Measurements from ENCODE around the gene SLPI.
A peak's percentile ranks its signal among the peaks of the same experiment; 100 is the strongest.

The SLPI gene

DNA sequence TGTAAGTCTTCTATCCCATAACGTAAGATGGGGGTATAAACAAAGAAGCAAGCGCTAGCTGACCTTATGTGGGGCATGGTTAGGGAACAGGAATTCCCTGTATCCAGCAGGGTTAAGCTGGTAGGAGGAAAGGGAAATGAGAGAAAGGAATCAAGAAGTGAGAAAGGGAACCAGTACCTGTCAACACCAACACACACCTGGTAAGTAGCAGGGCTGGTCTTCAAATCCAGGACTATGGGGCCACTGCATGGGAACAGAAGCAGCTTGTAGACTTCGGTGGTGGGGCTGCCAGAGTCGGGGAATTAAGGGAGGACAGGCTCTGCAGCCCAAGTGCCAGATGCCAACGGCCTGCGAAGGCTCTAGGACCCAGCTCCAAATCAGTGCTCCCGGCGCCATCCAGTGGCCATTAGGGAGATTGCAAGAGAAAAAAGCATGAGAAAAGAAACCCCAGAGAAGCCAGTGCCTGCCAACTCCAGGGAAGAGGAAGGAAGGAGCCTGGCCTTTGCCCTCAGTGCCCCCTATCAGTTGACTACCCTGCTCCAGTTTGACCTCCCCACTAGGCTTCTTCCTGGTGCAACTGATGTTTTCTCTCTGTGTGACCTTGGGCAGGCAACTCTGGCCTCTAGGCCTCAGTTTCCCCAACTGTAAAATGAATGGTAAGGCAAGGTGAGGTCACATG, 36.5 kb upstream of the SLPI start:
- in situ Hi-C loops (cut with MboI; ENCODE audit: low sequenced_read_pairs, unreplicated experiment): no loop called here
- DNase-seq (ENCODE audit: low spot score): peak; percentile 79
- TF ChIP-seq, protein P1, sequence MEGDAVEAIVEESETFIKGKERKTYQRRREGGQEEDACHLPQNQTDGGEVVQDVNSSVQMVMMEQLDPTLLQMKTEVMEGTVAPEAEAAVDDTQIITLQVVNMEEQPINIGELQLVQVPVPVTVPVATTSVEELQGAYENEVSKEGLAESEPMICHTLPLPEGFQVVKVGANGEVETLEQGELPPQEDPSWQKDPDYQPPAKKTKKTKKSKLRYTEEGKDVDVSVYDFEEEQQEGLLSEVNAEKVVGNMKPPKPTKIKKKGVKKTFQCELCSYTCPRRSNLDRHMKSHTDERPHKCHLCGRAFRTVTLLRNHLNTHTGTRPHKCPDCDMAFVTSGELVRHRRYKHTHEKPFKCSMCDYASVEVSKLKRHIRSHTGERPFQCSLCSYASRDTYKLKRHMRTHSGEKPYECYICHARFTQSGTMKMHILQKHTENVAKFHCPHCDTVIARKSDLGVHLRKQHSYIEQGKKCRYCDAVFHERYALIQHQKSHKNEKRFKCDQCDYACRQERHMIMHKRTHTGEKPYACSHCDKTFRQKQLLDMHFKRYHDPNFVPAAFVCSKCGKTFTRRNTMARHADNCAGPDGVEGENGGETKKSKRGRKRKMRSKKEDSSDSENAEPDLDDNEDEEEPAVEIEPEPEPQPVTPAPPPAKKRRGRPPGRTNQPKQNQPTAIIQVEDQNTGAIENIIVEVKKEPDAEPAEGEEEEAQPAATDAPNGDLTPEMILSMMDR (IDR thresholded peaks at IDR 0.05; ENCODE audit: borderline replicate concordance, control extremely low read depth, extremely low read depth, insufficient read depth, missing control alignments): peak; percentile 87

DNA sequence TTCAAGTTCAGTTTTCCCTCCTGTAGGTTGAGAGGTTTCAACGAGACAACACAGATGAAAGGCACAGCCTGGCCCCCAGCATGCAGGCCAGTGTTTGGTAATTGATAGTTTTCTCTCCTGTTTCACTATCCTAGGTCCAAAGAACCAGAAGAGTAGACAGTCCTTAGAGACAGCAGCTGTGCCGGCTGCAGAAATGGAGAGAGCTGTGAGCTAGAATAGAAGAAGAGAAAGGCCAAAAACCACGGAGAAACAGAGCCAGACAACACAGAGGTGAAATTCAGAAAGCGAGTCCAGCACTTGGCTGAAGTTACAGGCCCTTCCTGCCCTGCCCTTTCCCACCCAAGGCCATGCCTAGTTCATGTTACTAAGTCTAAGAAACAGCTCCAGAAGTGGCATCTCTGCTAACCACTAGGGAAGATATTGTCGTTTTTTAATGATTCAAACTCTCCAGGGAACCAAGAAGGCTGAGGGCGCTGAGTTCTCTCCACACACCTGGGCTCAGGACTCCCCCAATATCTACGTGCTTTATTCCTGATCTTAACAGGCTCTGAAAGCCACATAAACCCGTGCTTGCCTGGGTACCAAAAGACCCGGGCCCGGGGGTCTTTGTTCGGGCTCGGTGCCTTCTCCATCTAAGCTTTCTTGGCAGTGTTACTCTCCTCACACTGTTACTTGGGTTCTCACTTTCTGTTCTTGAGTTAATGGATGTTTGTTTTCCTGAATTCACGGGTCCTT, 35.7 kb upstream of the SLPI start:
- no peak for DNase-seq (ENCODE audit: low spot score)
- TF ChIP-seq, protein P1 (IDR thresholded peaks at IDR 0.05; ENCODE audit: borderline replicate concordance, control extremely low read depth, extremely low read depth, insufficient read depth, missing control alignments): no peak
- in situ Hi-C loops (cut with MboI; ENCODE audit: low sequenced_read_pairs, unreplicated experiment): no loop called here

DNA sequence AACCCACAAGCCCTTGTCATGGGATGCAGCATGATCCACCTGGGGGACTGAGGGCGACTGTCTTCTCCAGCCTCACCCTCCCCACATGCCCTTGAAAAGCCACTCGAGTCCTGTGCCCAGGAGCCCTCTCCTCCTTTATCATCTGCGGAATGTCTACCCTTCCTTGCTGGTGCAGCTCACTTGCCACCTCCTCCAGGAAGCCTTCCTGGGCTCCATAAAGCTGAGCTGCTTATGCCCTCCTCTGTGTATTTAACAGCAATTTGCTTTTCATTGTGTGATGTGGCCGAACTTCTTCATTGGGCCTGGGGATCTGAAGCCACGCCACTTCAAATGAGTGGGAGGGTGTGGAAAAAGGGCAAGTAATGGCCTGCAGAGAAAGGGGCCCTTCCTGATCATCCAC, 34.5 kb upstream of the SLPI start:
- in situ Hi-C loops (cut with MboI; ENCODE audit: low sequenced_read_pairs, unreplicated experiment): no loop called here
- TF ChIP-seq, protein P1 (IDR thresholded peaks at IDR 0.05; ENCODE audit: borderline replicate concordance, control extremely low read depth, extremely low read depth, insufficient read depth, missing control alignments): no peak
- no peak for DNase-seq (ENCODE audit: low spot score)

DNA sequence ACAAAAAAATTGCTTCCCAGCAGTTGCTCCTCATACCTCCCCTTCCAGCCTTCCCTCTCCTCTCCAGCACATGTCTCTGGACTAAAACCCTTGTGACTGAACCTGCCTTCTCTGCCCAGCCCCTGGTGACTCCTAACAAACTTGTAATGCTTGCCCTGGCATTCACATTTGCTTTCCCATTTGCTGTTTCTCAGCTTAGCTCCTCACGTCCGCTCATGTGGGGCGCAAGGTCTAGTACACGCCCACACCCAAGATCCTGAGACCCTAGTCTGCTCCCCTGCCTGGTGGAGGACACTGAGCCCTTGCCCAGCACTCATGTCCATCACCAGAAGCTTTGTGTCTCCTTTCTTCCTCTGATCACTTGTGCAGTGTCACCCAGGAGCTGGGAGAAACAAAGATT, 34.0 kb upstream of the SLPI start:
- TF ChIP-seq, protein P1 (IDR thresholded peaks at IDR 0.05; ENCODE audit: borderline replicate concordance, control extremely low read depth, extremely low read depth, insufficient read depth, missing control alignments): no peak
- in situ Hi-C loops (cut with MboI; ENCODE audit: low sequenced_read_pairs, unreplicated experiment): no loop called here
- DNase-seq (ENCODE audit: low spot score): no peak

DNA sequence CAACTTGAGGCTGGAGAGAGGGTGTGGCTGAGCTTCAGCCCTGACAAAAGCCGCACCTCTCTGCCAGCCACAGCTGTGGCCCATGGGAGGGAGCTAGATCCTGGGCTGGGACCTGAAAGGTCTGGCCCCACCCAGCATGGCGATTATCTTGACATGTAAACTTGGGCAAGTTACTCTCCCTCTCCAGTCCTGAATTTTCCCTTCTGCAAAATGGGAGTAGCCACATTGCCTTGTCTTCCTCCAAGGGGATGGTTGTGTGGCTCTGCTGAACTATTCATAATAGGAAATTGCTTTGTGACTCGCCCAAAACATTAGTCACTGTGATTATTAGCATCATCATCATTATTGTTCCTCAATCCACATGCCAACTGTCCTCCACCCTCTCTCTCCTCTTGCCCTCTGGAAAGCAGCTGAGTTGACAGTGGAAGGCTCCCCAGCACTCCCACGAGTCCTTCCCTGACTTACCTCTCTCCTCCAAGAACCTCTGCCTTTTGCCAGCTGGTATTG, 29.2 kb upstream of the SLPI start:
- DNase-seq (ENCODE audit: low spot score): no peak
- TF ChIP-seq, protein P1 (IDR thresholded peaks at IDR 0.05; ENCODE audit: borderline replicate concordance, control extremely low read depth, extremely low read depth, insufficient read depth, missing control alignments): no peak
- in situ Hi-C loops (cut with MboI; ENCODE audit: low sequenced_read_pairs, unreplicated experiment): no loop called here

DNA sequence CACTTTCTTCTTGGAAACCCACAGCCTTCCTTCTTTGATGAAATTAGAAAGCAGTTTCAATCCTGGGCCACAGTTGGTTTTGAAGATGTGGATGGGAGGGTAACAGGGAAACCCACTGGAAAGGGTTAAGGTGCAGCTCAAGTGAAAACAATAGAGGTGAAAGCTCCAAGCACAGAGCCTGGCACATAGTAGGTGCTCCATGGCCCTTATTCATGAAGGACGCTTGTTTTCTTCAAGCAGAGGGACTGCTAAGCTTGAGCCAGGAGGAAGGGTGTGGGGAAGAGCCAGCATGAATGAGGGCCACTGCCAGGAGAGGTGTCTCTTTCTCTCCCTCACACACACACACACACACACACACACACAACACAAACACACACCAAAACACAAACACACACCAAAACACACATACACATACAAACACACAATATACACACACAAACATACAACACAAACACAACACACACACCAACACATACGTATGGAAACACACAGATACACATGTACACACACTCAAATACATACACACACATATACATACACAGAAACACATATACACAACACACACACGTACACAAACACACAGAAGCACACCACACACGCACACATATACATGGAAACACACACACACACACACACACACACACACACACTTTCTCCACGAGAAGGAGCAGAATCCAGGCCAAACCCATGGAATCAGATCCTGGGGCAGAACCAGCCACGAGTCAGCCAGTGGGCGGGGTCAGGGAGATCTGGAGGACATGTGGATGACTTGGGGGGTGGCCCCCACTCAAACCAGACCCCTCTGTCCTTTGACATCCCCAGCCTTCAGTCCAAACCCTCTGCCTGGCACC, 28.6 kb upstream of the SLPI start:
- no peak for DNase-seq (ENCODE audit: low spot score)
- in situ Hi-C loops (cut with MboI; ENCODE audit: low sequenced_read_pairs, unreplicated experiment): no loop called here
- TF ChIP-seq, protein P1 (IDR thresholded peaks at IDR 0.05; ENCODE audit: borderline replicate concordance, control extremely low read depth, extremely low read depth, insufficient read depth, missing control alignments): no peak

Measured in GM13976 (cell line).